ENCODE data around the gene ST3GAL2.

ST3GAL2 gene, protein sequence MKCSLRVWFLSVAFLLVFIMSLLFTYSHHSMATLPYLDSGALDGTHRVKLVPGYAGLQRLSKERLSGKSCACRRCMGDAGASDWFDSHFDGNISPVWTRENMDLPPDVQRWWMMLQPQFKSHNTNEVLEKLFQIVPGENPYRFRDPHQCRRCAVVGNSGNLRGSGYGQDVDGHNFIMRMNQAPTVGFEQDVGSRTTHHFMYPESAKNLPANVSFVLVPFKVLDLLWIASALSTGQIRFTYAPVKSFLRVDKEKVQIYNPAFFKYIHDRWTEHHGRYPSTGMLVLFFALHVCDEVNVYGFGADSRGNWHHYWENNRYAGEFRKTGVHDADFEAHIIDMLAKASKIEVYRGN

DNA sequence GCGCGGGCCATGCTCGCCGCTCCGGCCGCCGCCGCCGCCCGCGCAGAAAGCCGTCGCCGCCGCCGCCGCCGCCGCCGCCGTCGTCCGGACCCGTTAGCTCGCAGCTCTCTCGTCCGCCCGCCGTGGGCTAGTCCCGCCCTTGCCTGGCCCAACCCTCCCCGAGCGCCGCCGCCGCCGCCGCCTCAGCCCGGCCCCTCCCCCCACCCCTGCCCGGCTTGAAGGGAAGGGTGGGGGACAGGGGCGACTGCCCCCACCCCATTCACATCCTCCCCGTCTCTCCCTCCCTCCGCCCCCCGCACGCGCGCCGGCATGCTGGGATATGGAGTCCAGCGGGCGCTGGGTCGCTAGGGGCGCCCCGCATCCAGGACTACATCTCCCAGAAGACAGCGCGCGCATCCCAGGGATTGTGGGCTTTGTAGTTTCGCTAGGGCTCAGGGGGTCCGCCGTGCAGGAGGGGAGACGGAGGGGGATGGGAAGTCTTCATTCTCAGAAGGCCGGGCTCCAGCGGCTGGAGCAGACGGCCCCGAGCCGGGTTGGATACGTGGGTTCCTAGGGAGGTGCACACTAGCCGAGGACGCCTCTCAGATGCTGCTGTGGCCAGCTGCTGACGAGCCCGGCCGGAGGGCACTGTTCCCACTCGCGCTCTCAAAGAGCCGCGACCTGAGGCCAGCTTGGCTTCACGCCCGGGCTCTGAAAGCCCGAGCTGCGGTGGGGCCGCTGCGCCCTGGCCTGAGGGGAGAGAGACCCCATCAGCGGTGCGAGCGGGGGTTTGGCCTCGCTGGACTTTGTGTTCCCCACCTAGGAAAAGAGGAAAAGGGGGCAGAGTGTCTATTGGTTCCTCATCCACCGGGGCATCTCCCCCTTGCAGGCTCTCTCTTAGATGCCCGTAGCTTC, at the start of gene ST3GAL2:
ST3GAL2 (minus strand) TSS at position 132 of the 894 bp plus-strand sequence. CDS start 40,570 bp downstream, outside the sequence.
- peak; percentile 85 for DNase-seq (ENCODE audit: extremely low read depth, low read depth)
- TF ChIP-seq, protein P1, sequence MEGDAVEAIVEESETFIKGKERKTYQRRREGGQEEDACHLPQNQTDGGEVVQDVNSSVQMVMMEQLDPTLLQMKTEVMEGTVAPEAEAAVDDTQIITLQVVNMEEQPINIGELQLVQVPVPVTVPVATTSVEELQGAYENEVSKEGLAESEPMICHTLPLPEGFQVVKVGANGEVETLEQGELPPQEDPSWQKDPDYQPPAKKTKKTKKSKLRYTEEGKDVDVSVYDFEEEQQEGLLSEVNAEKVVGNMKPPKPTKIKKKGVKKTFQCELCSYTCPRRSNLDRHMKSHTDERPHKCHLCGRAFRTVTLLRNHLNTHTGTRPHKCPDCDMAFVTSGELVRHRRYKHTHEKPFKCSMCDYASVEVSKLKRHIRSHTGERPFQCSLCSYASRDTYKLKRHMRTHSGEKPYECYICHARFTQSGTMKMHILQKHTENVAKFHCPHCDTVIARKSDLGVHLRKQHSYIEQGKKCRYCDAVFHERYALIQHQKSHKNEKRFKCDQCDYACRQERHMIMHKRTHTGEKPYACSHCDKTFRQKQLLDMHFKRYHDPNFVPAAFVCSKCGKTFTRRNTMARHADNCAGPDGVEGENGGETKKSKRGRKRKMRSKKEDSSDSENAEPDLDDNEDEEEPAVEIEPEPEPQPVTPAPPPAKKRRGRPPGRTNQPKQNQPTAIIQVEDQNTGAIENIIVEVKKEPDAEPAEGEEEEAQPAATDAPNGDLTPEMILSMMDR (IDR thresholded peaks at IDR 0.05; ENCODE audit: low read depth, low read length): no peak

DNA sequence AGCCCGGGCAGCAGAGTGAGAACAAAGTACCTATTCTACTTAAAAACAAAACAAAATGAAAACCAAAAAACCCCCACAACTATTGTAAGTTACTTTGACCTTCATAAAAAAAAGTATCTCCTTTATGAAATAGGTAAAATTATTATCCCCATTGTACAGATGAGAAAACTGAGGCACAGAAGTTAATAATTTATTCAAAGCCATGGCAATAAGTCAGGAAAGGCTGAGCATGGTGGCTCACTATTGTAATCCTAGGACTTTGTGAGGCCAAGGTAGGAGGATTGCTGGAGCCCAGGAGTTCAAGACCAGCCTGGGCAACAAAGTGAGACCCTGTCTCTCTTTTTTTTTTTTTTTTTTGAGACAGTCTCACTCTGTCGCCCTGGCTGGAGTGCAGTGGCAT, 46.0 kb upstream of the ST3GAL2 start:
- DNase-seq (ENCODE audit: extremely low read depth, low read depth): no peak
- TF ChIP-seq, protein P1 (IDR thresholded peaks at IDR 0.05; ENCODE audit: low read depth, low read length): no peak

DNA sequence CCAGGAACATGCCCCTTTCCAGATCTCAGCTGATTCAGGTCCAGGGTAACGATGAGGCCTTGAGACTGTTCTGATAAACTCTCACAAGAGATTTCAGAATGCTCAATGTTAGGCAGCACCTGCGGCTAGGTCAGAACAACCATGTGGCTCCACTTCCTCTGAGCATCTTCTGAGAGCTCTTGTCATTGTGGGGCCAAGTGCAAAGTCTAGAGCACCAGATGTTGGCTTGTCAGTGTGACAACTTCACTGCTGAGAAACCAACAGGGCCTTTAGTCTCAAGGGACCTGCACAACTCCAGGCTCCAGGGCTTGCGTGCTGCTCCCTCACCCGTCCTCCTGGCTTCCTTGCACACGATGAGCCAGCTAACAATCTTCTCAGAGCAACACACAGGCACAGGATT, 44.5 kb upstream of the ST3GAL2 start:
- TF ChIP-seq, protein P1 (IDR thresholded peaks at IDR 0.05; ENCODE audit: low read depth, low read length): no peak
- DNase-seq (ENCODE audit: extremely low read depth, low read depth): no peak

DNA sequence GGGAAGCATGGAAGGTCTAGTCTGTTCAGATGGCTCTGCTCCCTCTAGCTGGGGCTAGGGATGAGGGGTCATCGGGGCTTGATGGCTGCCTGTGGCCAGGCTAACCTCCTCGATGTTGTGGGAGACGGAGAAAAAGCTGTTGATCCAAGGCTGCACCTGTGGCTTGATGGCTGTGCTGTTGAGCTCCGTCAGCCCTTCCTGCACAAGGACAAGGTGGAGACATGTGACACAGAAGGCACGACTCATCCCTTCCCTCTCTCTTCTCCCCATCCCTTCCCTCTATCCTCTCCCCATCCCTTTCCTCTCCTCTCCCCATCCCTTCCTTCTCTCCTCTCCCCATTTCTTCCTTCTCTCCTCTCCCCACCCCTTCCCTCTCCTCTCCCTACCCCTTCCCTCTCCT, 43.7 kb upstream of the ST3GAL2 start:
- DNase-seq (ENCODE audit: extremely low read depth, low read depth): no peak

DNA sequence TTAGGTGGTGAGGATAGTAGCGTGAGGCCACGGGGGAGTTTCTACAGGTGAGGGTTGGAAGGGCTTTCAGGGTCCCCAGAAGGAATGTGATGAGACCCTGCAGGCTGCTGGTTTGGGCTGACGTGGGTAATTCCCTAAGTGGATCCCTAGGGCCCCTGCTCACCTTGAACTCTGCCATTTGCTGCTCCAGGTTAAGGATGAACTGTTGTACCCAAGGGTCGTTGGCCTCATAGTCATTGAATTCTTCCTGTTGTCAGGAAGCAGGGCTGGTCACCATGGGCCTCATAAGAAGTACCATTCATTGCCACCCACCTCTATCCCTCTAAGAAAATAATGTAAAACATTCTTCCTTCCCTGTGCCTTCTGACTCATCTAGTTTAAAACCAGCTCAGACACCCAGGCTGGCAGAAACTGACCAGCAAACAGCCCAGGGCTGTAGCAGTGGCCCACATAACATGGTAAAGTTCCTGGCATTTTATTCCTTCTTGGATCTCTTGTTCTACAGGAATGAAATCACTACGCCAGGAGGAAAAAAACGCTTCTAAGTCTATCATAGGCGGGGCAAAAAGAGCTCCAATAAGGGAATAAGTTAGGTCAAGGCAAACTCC, 43.1 kb upstream of the ST3GAL2 start:
- no peak for DNase-seq (ENCODE audit: extremely low read depth, low read depth)
- TF ChIP-seq, protein P1 (IDR thresholded peaks at IDR 0.05; ENCODE audit: low read depth, low read length): no peak

More for the DNA sequence above, 43.7 kb upstream of the ST3GAL2 start:
- TF ChIP-seq, protein P1 (IDR thresholded peaks at IDR 0.05; ENCODE audit: low read depth, low read length): no peak

DNA sequence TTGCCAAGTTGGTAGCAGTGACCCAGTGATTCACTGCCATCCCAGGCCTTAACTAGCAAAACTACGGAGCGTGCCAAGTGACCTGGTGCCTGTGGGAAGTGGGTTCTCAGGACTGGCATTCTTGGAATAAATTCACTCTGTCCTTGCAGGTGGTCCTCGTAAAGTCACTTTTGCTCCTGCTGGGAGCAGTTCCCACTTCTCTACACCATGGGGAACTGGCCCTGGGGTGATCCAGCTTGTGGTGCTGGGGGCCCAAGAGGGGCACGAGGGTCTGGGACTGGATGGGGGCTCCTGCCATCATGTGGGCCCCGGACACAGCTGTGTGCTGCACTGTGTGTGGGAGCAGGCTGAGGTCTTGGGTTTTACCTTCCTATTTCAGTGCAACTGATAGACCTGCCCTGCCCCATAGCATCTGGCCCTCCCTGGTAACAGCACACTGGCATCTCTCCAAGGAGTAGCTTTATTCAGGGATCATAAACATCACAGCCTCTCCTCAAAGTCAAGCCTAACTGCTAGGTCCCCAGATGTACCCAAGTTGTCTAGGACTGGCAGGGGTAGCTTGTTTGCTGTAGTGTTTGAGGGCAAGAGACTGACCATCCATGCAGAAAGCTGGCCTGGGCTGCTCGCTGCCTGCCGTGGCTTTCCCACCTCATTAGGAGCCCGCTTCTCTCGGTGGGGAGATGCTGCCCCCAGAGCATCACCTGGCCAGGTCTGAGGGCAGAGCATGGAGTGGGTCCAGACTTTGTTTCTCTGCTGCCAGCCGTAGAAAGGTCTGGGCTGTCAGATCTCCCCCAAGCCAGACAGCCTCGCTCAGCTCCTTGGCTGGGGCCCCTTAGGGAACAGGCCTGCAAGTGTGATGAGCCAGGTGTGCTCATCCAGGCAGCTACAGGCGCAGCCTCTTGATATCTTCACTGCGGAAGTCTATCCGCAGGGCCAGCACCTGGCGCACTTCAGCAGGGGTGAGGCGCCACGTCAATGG, 41.5 kb upstream of the ST3GAL2 start:
- DNase-seq (ENCODE audit: extremely low read depth, low read depth): no peak
- TF ChIP-seq, protein P1 (IDR thresholded peaks at IDR 0.05; ENCODE audit: low read depth, low read length): no peak

Data from AG09319 (cell line).